Endothelial cell of umbilical vein (primary cell): ENCODE results near the gene EIF2S2. TPM values are rescaled to one million over a fixed set of nuclear protein-coding genes. Genes with fewer than 3 reads are reported as not detected.

Experiments used
- BruUV-seq: library from RNA; stranded (reverse); fragments of 400-500 nt; replicated peaks from 2 replicates; lab custom pipeline; 2021; lab: Mats Ljungman, UMichigan
- CTCF ChIA-PET: fragments of 300-600, 350-600 bp; sonication (Branson Sonifier 250); formaldehyde crosslinking; loops from one replicate; lab custom pipeline; 2021; ENCODE audit warnings: antibody characterized with exemption, inconsistent platforms; lab: Charles Lee
- POLR2A ChIA-PET: fragments of 300-600, 350-600 bp; sonication (Branson Sonifier 250); formaldehyde crosslinking; loops from one replicate; lab custom pipeline; 2021; ENCODE audit warnings: antibody characterized with exemption, inconsistent platforms; lab: Charles Lee
- DNase-seq: peaks from one replicate; pipeline ENCODE4 v3.0.0-alpha.2; 2011; ENCODE audit warnings: low read depth, low spot score
- FAIRE-seq: peaks from 2 replicates; lab custom pipeline; 2011; peaks lifted over from hg19 to GRCh38; lab: Jason Lieb, UNC
- H2AFZ ChIP-seq: 2 replicates; pipeline ENCODE4 v1.6.0; 2012; ENCODE audit warnings: low read depth, low read length, control low read depth, inconsistent platforms
- H3K27ac ChIP-seq: 2 replicates; pipeline ENCODE4 v1.5.1; 2011; ENCODE audit warnings: low read depth, mild to moderate bottlenecking, control low read depth, low read length, moderate library complexity; ENCODE audit not compliant: insufficient read depth
- H3K27me3 ChIP-seq, 2 experiments: 2 replicates each; pipeline versions ENCODE4 v1.6.0 to v1.6.1; 2011; ENCODE audit warnings: low read length in 2 of 2, mixed read lengths in 1 of 2; ENCODE audit not compliant: control insufficient read depth in 2 of 2, insufficient read depth in 2 of 2
- H3K36me3 ChIP-seq, 2 experiments: 2 replicates in 1 of 2; 3 replicates in 1 of 2; pipeline ENCODE4 v1.5.1; 2011; ENCODE audit warnings: low read length in 2 of 2, mild to moderate bottlenecking in 1 of 2, moderate library complexity in 1 of 2; ENCODE audit not compliant: control insufficient read depth in 2 of 2, insufficient read depth in 2 of 2; ENCODE audit errors: extremely low read depth in 1 of 2
- H3K4me1 ChIP-seq: 3 replicates; pipeline ENCODE4 v1.5.1; 2011; ENCODE audit warnings: mild to moderate bottlenecking, low read length; ENCODE audit not compliant: control insufficient read depth, insufficient read depth; ENCODE audit errors: extremely low read depth
- H3K4me2 ChIP-seq: 2 replicates; pipeline ENCODE4 v1.6.1; 2011; ENCODE audit warnings: low read length, control low read depth, mixed read lengths; ENCODE audit not compliant: insufficient read depth
- H3K4me3 ChIP-seq, 3 experiments: fragments of 200-600 bp in 1 of 3; sonication (generic), shearing (Covaris generic) in 1 of 3; replicated peaks in 1 of 3; 2 replicates each; pipeline ENCODE4 v1.5.1; 2011 to 2016; ENCODE audit warnings: control low read depth in 3 of 3, low read length in 3 of 3, mild to moderate bottlenecking in 2 of 3, inconsistent platforms in 1 of 3, low read depth in 1 of 3, moderate library complexity in 1 of 3; ENCODE audit not compliant: insufficient read depth in 1 of 3
- H3K79me2 ChIP-seq: 2 replicates; pipeline ENCODE4 v1.6.0; 2012; ENCODE audit warnings: low read length, inconsistent platforms; ENCODE audit not compliant: control insufficient read depth, insufficient read depth
- H3K9ac ChIP-seq: replicated peaks from 2 replicates; pipeline ENCODE3; 2011; ENCODE audit warnings: low read length, control low read depth; ENCODE audit not compliant: insufficient read depth; ENCODE audit errors: extremely low read depth
- H3K9me1 ChIP-seq: replicated peaks from 3 replicates; pipeline ENCODE4 v1.6.0; 2011; ENCODE audit warnings: mild to moderate bottlenecking, low read length; ENCODE audit not compliant: control insufficient read depth, insufficient read depth; ENCODE audit errors: extremely low read depth
- H3K9me3 ChIP-seq: replicated peaks from 2 replicates; pipeline ENCODE4 v1.5.1; 2012; ENCODE audit warnings: low read length, inconsistent platforms; ENCODE audit not compliant: control insufficient read depth, insufficient read depth
- H4K20me1 ChIP-seq: replicated peaks from 2 replicates; pipeline ENCODE3; 2011; ENCODE audit warnings: mild to moderate bottlenecking, low read length; ENCODE audit not compliant: control insufficient read depth, insufficient read depth; ENCODE audit errors: extremely low read depth
- EZH2 ChIP-seq: IDR thresholded peaks from 2 replicates; pipeline ENCODE4 v1.6.1; 2012; ENCODE audit warnings: borderline replicate concordance, low read depth, mild to moderate bottlenecking, moderate library complexity, low read length, inconsistent platforms; ENCODE audit not compliant: severe bottlenecking
- FOS ChIP-seq: IDR thresholded peaks from 2 replicates; pipeline ENCODE4 v1.6.1; 2011; ENCODE audit warnings: mild to moderate bottlenecking, low read length, moderate library complexity, borderline replicate concordance; ENCODE audit not compliant: insufficient read depth
- GATA2 ChIP-seq: IDR thresholded peaks from 2 replicates; pipeline ENCODE4 v1.7.0; 2011; ENCODE audit warnings: low read depth, mild to moderate bottlenecking, moderate library complexity, mixed read lengths, low read length; ENCODE audit not compliant: insufficient read length, insufficient read depth
- JUN ChIP-seq: IDR thresholded peaks from 2 replicates; pipeline ENCODE4 v1.6.1; 2011; ENCODE audit warnings: borderline replicate concordance, low read depth; ENCODE audit not compliant: insufficient read length, insufficient read depth
- MYC ChIP-seq: IDR thresholded peaks from one replicate; pipeline ENCODE4 v1.6.1; 2011; ENCODE audit warnings: mild to moderate bottlenecking, low read depth, low read length
- POLR2AphosphoS5 ChIP-seq: IDR thresholded peaks from 2 replicates; pipeline ENCODE4 v1.6.1; 2012; ENCODE audit warnings: low read depth, mild to moderate bottlenecking, control low read depth, low read length, moderate library complexity; ENCODE audit not compliant: insufficient read depth
- dilution Hi-C: fragments of 300-500 bp; cut with MboI; formaldehyde crosslinking; loops from one replicate; pipeline ENCODE4 v1.15.0; 2019; ENCODE audit warnings: low sequenced_read_pairs; ENCODE audit not compliant: extremely low pct_ligation_motif_present
- intact Hi-C: fragments of 100-400 bp; cut with micrococcal nuclease; formaldehyde crosslinking; loops from one replicate; pipeline ENCODE4 v1.10.0; 2022
- polyA plus RNA-seq, 4 experiments: library from polyadenylated mRNA; depleted of rRNA in 3 of 4; stranded (reverse) in 3 of 4; unstranded in 1 of 4; fragments of >200 nt; gene quantifications; 2 replicates each; pipeline versions ENCODE4 v1.2.1 to v1.2.3, GENCODE V29; 2011 to 2012; ENCODE audit warnings: missing spikeins in 1 of 4
- total RNA-seq: library from RNA; stranded (reverse); gene quantifications from 2 replicates; pipeline ENCODE4 v1.2.3, GENCODE V29; 2021
- TF ChIP-seq, protein P1 (sequence below): IDR thresholded peaks from 2 replicates; pipeline ENCODE4 v1.6.1; 2011; ENCODE audit not compliant: insufficient read depth, insufficient read length

Gene EIF2S2
- total and polyA plus RNA-seq, 2 donors (not counting 3 experiments of a cell fraction or from before 2014, with no cell fraction given), result 38.8 to 99.3 TPM

DNA sequence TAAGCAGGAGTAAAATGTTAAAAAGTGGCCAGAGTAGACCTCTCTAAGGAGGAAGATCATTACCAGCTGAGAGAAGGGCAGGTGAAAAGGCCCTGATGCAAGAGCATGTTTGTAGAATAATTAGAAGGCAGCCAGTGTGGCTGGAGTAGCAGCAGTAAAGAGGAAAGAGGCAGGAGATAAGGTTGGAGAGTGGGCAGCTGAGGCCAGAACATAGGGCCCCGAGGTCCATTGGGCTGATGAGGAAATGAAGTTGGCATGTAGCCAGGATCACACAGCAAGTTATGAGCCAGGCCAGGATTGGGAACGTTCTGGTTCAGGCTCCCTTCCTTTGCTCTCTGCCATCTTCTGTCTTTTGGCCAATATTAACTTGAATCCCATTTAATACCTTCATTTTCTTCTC, 66.7 kb downstream of the EIF2S2 start:
- no peak overlapping the region for H3K4me3 ChIP-seq
- no peak overlapping the region for H3K9ac ChIP-seq
- H3K9me1 ChIP-seq, result no peaks in the 10 kb centered on the region
- BruUV-seq, result no TSS peak
- FAIRE-seq, result no peak
- no peak overlapping the region for H3K27ac ChIP-seq
- TF ChIP-seq POLR2AphosphoS5, result no peak
- H3K4me1 ChIP-seq, result peaks cover 4% of the 10 kb centered on the region
- no peak overlapping the region for H2AFZ ChIP-seq
- CTCF ChIA-PET, result interaction anchor here (1.0 to 1.3 kb wide), 3 partner anchors 18 to 253 kb away, joined by 3 read pairs; no protein-coding TSS in a partner anchor
- peaks cover 0 to 3% of the 10 kb centered on the region in 2 experiments for H3K36me3 ChIP-seq
- dilution Hi-C loops (no loop called here), intact Hi-C loops (no loop called here)
- no peaks in the 10 kb centered on the region for H3K27me3 ChIP-seq
- H4K20me1 ChIP-seq, result peaks cover 13% of the 10 kb centered on the region
- H3K79me2 ChIP-seq, result peaks cover 72% of the 10 kb centered on the region
- H3K9me3 ChIP-seq, result no peaks in the 10 kb centered on the region
- peak; percentile 17 for DNase-seq
- POLR2A ChIA-PET, result no interaction called here
- no peak overlapping the region for H3K4me2 ChIP-seq

DNA sequence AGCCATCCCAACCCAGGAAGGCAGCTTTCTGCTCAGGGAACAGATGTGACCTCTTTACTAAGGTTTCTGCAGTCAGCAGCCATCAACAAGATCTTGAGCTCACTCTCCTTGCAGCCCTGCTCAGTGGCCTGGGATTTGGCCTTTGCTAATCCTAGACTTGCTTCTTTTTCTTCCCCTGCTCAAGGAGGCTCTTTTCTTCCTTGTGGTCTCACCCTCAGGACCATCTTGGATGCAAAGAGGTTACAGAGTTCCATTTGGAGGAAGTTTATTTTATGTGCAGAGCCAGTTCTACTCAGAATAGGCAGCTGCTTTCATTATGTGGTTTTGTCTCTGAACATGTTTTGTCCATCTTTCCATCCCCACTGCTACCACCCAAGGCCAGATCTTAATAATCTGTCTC, 69.0 kb downstream of the EIF2S2 start:
- Histone ChIP-seq H3K4me1 (peaks cover 4% of the 10 kb centered on the region), H3K9ac (no peak overlapping the region), H3K27ac (no peak overlapping the region), H3K36me3 (peaks cover 0 to 3% of the 10 kb centered on the region in 2 experiments), H3K4me2 (no peak overlapping the region), H4K20me1 (peaks cover 13% of the 10 kb centered on the region), H3K9me1 (no peaks in the 10 kb centered on the region), H3K9me3 (no peaks in the 10 kb centered on the region), H2AFZ (no peak overlapping the region), H3K27me3 (no peaks in the 10 kb centered on the region), H3K4me3 (no peak overlapping the region), H3K79me2 (peaks cover 76% of the 10 kb centered on the region)
- CTCF ChIA-PET, result interaction anchor here (1.2 to 1.6 kb wide), 3 partner anchors 25 to 180 kb away, joined by 3 to 4 read pairs (median 3); no protein-coding TSS in a partner anchor
- BruUV-seq, result no TSS peak
- no peak for DNase-seq
- dilution Hi-C loops, result no loop called here
- intact Hi-C loops, result no loop called here
- FAIRE-seq, result no peak
- POLR2A ChIA-PET, result no interaction called here
- TF ChIP-seq, protein P1, sequence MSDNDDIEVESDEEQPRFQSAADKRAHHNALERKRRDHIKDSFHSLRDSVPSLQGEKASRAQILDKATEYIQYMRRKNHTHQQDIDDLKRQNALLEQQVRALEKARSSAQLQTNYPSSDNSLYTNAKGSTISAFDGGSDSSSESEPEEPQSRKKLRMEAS, result no peak
- TF ChIP-seq EZH2 (no peak), MYC (no peak), JUN (no peak), POLR2AphosphoS5 (no peak), FOS (no peak), GATA2 (no peak)
